Measurements from ENCODE around the gene HNRNPF.

Gene HNRNPF

GRCh38 chr10:43421519-43421918 lies 12.5 kb upstream of the HNRNPF start:
- H3K4me1 ChIP-seq (ENCODE audit: control insufficient read depth in 5 of 5, insufficient read depth in 5 of 5, low read length in 5 of 5) = peaks cover 2 to 22% (median 12%) of the 10 kb centered on the region in 5 donors
- no peaks in the 10 kb centered on the region for H3K36me3 ChIP-seq (ENCODE audit: control insufficient read depth in 5 of 5, insufficient read depth in 5 of 5, low read length in 5 of 5)
- H3K9me3 ChIP-seq (ENCODE audit: control insufficient read depth in 5 of 5, low read length in 5 of 5) = no peaks in the 10 kb centered on the region
- peak overlapping the region in 2 of 5 donors; percentile 76 to 80 for H3K9ac ChIP-seq (ENCODE audit: low read length in 5 of 5)
- peak overlapping the region; percentile 96 for H3K27ac ChIP-seq (ENCODE audit: low read depth, low read length)
- no peaks in the 10 kb centered on the region for H3K27me3 ChIP-seq (ENCODE audit: control insufficient read depth in 5 of 5, insufficient read depth in 4 of 5, low read length in 5 of 5)
- peak overlapping the region in 2 of 5 donors; percentile 72 to 87 for H3K4me3 ChIP-seq (ENCODE audit: low read depth in 1 of 5, low read length in 5 of 5)

- Histone ChIP-seq H3K4me1 (ENCODE audit: control insufficient read depth in 5 of 5, insufficient read depth in 5 of 5, low read length in 5 of 5) (peaks cover 2 to 22% (median 12%) of the 10 kb centered on the region in 5 donors), H3K4me3 (ENCODE audit: low read depth in 1 of 5, low read length in 5 of 5) (peak overlapping the region; percentile 67 to 87 (median 84))
Measured at GRCh38 chr10:43421201-43421507, 12.2 kb upstream of the HNRNPF start.

GRCh38 chr10:43420369-43421200 lies 11.6 kb upstream of the HNRNPF start:
- peak overlapping the region; percentile 96 for H3K27ac ChIP-seq (ENCODE audit: low read depth, low read length)
- peak overlapping the region; percentile 76 to 96 (median 88) for H3K9ac ChIP-seq (ENCODE audit: low read length in 5 of 5)
- peaks cover 2 to 22% (median 12%) of the 10 kb centered on the region in 5 donors for H3K4me1 ChIP-seq (ENCODE audit: control insufficient read depth in 5 of 5, insufficient read depth in 5 of 5, low read length in 5 of 5)
- no peaks in the 10 kb centered on the region for H3K9me3 ChIP-seq (ENCODE audit: control insufficient read depth in 5 of 5, low read length in 5 of 5)
- no peaks in the 10 kb centered on the region for H3K36me3 ChIP-seq (ENCODE audit: control insufficient read depth in 5 of 5, insufficient read depth in 5 of 5, low read length in 5 of 5)
- no peaks in the 10 kb centered on the region for H3K27me3 ChIP-seq (ENCODE audit: control insufficient read depth in 5 of 5, insufficient read depth in 4 of 5, low read length in 5 of 5)
- H3K4me3 ChIP-seq (ENCODE audit: low read depth in 1 of 5, low read length in 5 of 5) = peak overlapping the region; percentile 67 to 87 (median 84)

More at GRCh38 chr10:43421201-43421507, 12.2 kb upstream of the HNRNPF start:
- Histone ChIP-seq H3K9me3 (ENCODE audit: control insufficient read depth in 5 of 5, low read length in 5 of 5) (no peaks in the 10 kb centered on the region), H3K36me3 (ENCODE audit: control insufficient read depth in 5 of 5, insufficient read depth in 5 of 5, low read length in 5 of 5) (no peaks in the 10 kb centered on the region), H3K27me3 (ENCODE audit: control insufficient read depth in 5 of 5, insufficient read depth in 4 of 5, low read length in 5 of 5) (no peaks in the 10 kb centered on the region), H3K9ac (ENCODE audit: low read length in 5 of 5) (peak overlapping the region; percentile 53 to 88 (median 76)), H3K27ac (ENCODE audit: low read depth, low read length) (peak overlapping the region; percentile 96)

GRCh38 chr10:43419997-43420368 lies 11.0 kb upstream of the HNRNPF start:
- H3K27me3 ChIP-seq (ENCODE audit: control insufficient read depth in 5 of 5, insufficient read depth in 4 of 5, low read length in 5 of 5) = no peaks in the 10 kb centered on the region
- no peaks in the 10 kb centered on the region for H3K9me3 ChIP-seq (ENCODE audit: control insufficient read depth in 5 of 5, low read length in 5 of 5)
- peak overlapping the region; percentile 76 to 96 (median 88) for H3K9ac ChIP-seq (ENCODE audit: low read length in 5 of 5)
- H3K4me1 ChIP-seq (ENCODE audit: control insufficient read depth in 5 of 5, insufficient read depth in 5 of 5, low read length in 5 of 5) = peaks cover 2 to 22% (median 12%) of the 10 kb centered on the region in 5 donors
- H3K4me3 ChIP-seq (ENCODE audit: low read depth in 1 of 5, low read length in 5 of 5) = peak overlapping the region; percentile 61 to 87 (median 72)
- peak overlapping the region; percentile 96 for H3K27ac ChIP-seq (ENCODE audit: low read depth, low read length)
- H3K36me3 ChIP-seq (ENCODE audit: control insufficient read depth in 5 of 5, insufficient read depth in 5 of 5, low read length in 5 of 5) = no peaks in the 10 kb centered on the region

GRCh38 chr10:43417950-43418768 lies 9.2 kb upstream of the HNRNPF start:
- no peaks in the 10 kb centered on the region for H3K27me3 ChIP-seq (ENCODE audit: control insufficient read depth in 5 of 5, insufficient read depth in 4 of 5, low read length in 5 of 5)
- H3K27ac ChIP-seq (ENCODE audit: low read depth, low read length) = no peak overlapping the region
- H3K9ac ChIP-seq (ENCODE audit: low read length in 5 of 5) = peak overlapping the region in 1 of 5 donors; percentile 11
- peaks cover 2 to 22% (median 12%) of the 10 kb centered on the region in 5 donors for H3K4me1 ChIP-seq (ENCODE audit: control insufficient read depth in 5 of 5, insufficient read depth in 5 of 5, low read length in 5 of 5)
- no peaks in the 10 kb centered on the region for H3K9me3 ChIP-seq (ENCODE audit: control insufficient read depth in 5 of 5, low read length in 5 of 5)
- H3K36me3 ChIP-seq (ENCODE audit: control insufficient read depth in 5 of 5, insufficient read depth in 5 of 5, low read length in 5 of 5) = no peaks in the 10 kb centered on the region
- peak overlapping the region in 1 of 5 donors; percentile 15 for H3K4me3 ChIP-seq (ENCODE audit: low read depth in 1 of 5, low read length in 5 of 5)

GRCh38 chr10:43415544-43415943 lies 6.6 kb upstream of the HNRNPF start:
- Histone ChIP-seq H3K9ac (ENCODE audit: low read length in 5 of 5) (no peak overlapping the region), H3K27ac (ENCODE audit: low read depth, low read length) (no peak overlapping the region), H3K4me3 (ENCODE audit: low read depth in 1 of 5, low read length in 5 of 5) (no peak overlapping the region), H3K36me3 (ENCODE audit: control insufficient read depth in 5 of 5, insufficient read depth in 5 of 5, low read length in 5 of 5) (no peaks in the 10 kb centered on the region), H3K9me3 (ENCODE audit: control insufficient read depth in 5 of 5, low read length in 5 of 5) (no peaks in the 10 kb centered on the region), H3K4me1 (ENCODE audit: control insufficient read depth in 5 of 5, insufficient read depth in 5 of 5, low read length in 5 of 5) (peaks cover 0 to 10% (median 3%) of the 10 kb centered on the region in 5 donors), H3K27me3 (ENCODE audit: control insufficient read depth in 5 of 5, insufficient read depth in 4 of 5, low read length in 5 of 5) (no peaks in the 10 kb centered on the region)

- Histone ChIP-seq H3K4me1 (ENCODE audit: control insufficient read depth in 5 of 5, insufficient read depth in 5 of 5, low read length in 5 of 5) (peaks cover 1 to 27% (median 15%) of the 10 kb centered on the region in 5 donors), H3K27me3 (ENCODE audit: control insufficient read depth in 5 of 5, insufficient read depth in 4 of 5, low read length in 5 of 5) (no peaks in the 10 kb centered on the region), H3K36me3 (ENCODE audit: control insufficient read depth in 5 of 5, insufficient read depth in 5 of 5, low read length in 5 of 5) (no peaks in the 10 kb centered on the region), H3K27ac (ENCODE audit: low read depth, low read length) (no peak overlapping the region), H3K9ac (ENCODE audit: low read length in 5 of 5) (no peak overlapping the region), H3K9me3 (ENCODE audit: control insufficient read depth in 5 of 5, low read length in 5 of 5) (no peaks in the 10 kb centered on the region), H3K4me3 (ENCODE audit: low read depth in 1 of 5, low read length in 5 of 5) (no peak overlapping the region)
Measured at GRCh38 chr10:43411536-43411935, 2.5 kb upstream of the HNRNPF start.

GRCh38 chr10:43410345-43410744 lies 1.4 kb upstream of the HNRNPF start:
- Histone ChIP-seq H3K9me3 (ENCODE audit: control insufficient read depth in 5 of 5, low read length in 5 of 5) (no peaks in the 10 kb centered on the region), H3K36me3 (ENCODE audit: control insufficient read depth in 5 of 5, insufficient read depth in 5 of 5, low read length in 5 of 5) (no peaks in the 10 kb centered on the region), H3K4me1 (ENCODE audit: control insufficient read depth in 5 of 5, insufficient read depth in 5 of 5, low read length in 5 of 5) (peaks cover 3 to 38% (median 26%) of the 10 kb centered on the region in 5 donors), H3K4me3 (ENCODE audit: low read depth in 1 of 5, low read length in 5 of 5) (peak overlapping the region in 1 of 5 donors; percentile 89), H3K27ac (ENCODE audit: low read depth, low read length) (no peak overlapping the region), H3K27me3 (ENCODE audit: control insufficient read depth in 5 of 5, insufficient read depth in 4 of 5, low read length in 5 of 5) (no peaks in the 10 kb centered on the region), H3K9ac (ENCODE audit: low read length in 5 of 5) (peak overlapping the region in 2 of 5 donors; percentile 48 to 82)

GRCh38 chr10:43409385-43410109 lies 561 bp upstream of the HNRNPF start:
- Histone ChIP-seq H3K36me3 (ENCODE audit: control insufficient read depth in 5 of 5, insufficient read depth in 5 of 5, low read length in 5 of 5) (no peaks in the 10 kb centered on the region), H3K4me3 (ENCODE audit: low read depth in 1 of 5, low read length in 5 of 5) (peak overlapping the region; percentile 78 to 90 (median 82)), H3K4me1 (ENCODE audit: control insufficient read depth in 5 of 5, insufficient read depth in 5 of 5, low read length in 5 of 5) (peaks cover 3 to 46% (median 30%) of the 10 kb centered on the region in 5 donors)

More at GRCh38 chr10:43409385-43410109, 561 bp upstream of the HNRNPF start:
- H3K9ac ChIP-seq (ENCODE audit: low read length in 5 of 5) = peak overlapping the region in 4 of 5 donors; percentile 48 to 82 (median 74)
- no peaks in the 10 kb centered on the region for H3K9me3 ChIP-seq (ENCODE audit: control insufficient read depth in 5 of 5, low read length in 5 of 5)
- H3K27me3 ChIP-seq (ENCODE audit: control insufficient read depth in 5 of 5, insufficient read depth in 4 of 5, low read length in 5 of 5) = no peaks in the 10 kb centered on the region
- H3K27ac ChIP-seq (ENCODE audit: low read depth, low read length) = peak overlapping the region; percentile 99

Measured in subcutaneous abdominal adipose tissue (tissue), 5 donors.